SK-N-MC (cell line): Measurements from ENCODE around the gene CFAP46.

Experiments used
- EZH2 ChIP-seq: fragments of 200-600 bp; sonication (generic); IDR thresholded peaks from one replicate; pipeline ENCODE4 v1.6.1; 2017; ENCODE audit warnings: antibody characterized with exemption
- FOXP2 ChIP-seq: optimal IDR thresholded peaks from 2 replicates; pipeline ENCODE3; 2011; ENCODE audit warnings: mild to moderate bottlenecking, moderate library complexity; ENCODE audit not compliant: insufficient read depth; ENCODE audit errors: extremely low read length, control extremely low read depth
- POLR2AphosphoS5 ChIP-seq: IDR thresholded peaks from 2 replicates; pipeline ENCODE4 v1.6.1; 2012; ENCODE audit warnings: mild to moderate bottlenecking, low read depth, low read length, borderline replicate concordance

- no peak for TF ChIP-seq POLR2AphosphoS5
- no peak for TF ChIP-seq EZH2
- TF ChIP-seq FOXP2 = no peak
Measured at GRCh38 chr10:132919374-132920100, 22.8 kb downstream of the CFAP46 start.
